ENCODE results near the gene MYOF.

DNA sequence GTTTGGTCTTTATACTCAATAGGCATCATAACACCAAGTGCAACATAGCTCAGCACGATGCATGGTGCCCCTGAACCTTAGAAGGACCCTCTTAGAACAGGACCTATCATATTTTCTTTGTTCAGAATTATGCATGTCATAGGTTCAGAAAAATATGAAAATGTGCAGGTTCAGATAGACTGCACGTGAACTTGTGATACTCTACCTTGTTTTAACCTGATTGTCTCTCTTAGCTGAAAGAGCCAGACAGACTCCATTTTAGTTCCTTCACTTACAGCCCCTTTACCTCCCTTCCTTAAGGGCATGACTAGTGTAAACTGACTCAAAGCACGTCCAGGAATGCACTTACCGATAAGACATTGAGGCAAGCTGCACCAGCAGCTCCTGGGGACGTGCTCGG is 35.1 kb downstream of the MYOF start:
- TF ChIP-seq, protein P1, sequence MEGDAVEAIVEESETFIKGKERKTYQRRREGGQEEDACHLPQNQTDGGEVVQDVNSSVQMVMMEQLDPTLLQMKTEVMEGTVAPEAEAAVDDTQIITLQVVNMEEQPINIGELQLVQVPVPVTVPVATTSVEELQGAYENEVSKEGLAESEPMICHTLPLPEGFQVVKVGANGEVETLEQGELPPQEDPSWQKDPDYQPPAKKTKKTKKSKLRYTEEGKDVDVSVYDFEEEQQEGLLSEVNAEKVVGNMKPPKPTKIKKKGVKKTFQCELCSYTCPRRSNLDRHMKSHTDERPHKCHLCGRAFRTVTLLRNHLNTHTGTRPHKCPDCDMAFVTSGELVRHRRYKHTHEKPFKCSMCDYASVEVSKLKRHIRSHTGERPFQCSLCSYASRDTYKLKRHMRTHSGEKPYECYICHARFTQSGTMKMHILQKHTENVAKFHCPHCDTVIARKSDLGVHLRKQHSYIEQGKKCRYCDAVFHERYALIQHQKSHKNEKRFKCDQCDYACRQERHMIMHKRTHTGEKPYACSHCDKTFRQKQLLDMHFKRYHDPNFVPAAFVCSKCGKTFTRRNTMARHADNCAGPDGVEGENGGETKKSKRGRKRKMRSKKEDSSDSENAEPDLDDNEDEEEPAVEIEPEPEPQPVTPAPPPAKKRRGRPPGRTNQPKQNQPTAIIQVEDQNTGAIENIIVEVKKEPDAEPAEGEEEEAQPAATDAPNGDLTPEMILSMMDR (conservative IDR thresholded peaks at IDR 0.05) = no peak
- no peak for TF ChIP-seq ZFX (IDR thresholded peaks at IDR 0.05)

All from C4-2B (cell line).